Stimulated activated CD4-positive, alpha-beta T cell treated with anti-CD3 and anti-CD28 coated beads, Interleukin-4, amount 100 ng/mL, for 24 hours (primary cell): ENCODE measurements around the gene RAB13.

Source experiments
- DNase-seq: peaks from one replicate; pipeline ENCODE4 v3.0.0-alpha.2; 2020

RAB13 gene

GRCh38 chr1:153977250-153978240, 8.6 kb downstream of the RAB13 start, which contains the start of gene JTB:
Gene JTB, minus strand, starts transcription at chr1:153977674. Its CDS starts 422 bp downstream, at chr1:153977252.
- peak; percentile 88 for DNase-seq

DNA sequence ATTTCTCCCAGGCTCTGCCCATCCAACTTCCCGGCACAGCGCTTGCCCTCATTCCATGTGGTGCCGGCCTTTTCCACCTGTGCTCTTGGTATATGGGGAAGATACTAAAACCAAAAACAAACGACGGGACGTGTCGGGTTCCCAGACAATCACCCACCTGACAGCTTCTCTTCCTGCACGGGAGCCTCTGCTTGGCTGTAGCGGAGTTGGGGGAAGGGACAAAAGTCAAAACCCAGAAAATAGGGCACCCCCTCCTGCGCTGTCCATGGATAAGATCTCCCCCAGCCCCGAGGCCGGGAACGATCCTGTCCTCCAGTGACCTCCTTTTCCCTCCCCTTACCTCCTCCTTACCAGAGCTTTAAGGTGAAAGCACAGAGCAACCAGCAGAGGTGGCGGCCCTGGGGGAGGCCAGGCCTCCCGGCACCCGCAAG, 9.3 kb downstream of the RAB13 start:
- DNase-seq = no peak

- DNase-seq = no peak
Measured at GRCh38 chr1:153973525-153973924, 12.6 kb downstream of the RAB13 start.

- DNase-seq = no peak
Measured at GRCh38 chr1:153973071-153973470, 13.1 kb downstream of the RAB13 start.

GRCh38 chr1:153970346-153970745, 15.8 kb downstream of the RAB13 start:
- no peak for DNase-seq

- DNase-seq = no peak
Measured at GRCh38 chr1:153968972-153969371, 17.2 kb downstream of the RAB13 start.

DNA sequence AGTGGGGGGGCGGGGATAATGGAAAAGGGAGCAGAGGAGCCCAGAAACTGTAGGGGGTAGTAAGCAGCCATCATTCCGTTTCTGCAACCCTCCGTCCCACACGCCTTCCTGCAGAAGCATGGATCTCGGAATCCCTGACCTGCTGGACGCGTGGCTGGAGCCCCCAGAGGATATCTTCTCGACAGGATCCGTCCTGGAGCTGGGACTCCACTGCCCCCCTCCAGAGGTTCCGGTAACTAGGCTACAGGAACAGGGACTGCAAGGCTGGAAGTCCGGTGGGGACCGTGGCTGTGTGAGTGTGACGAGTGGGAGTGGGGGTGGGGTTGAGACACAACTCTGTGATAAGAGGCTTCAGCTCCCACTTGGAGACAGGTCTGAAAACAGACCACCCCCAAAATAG, 17.7 kb downstream of the RAB13 start:
- no peak for DNase-seq

DNA sequence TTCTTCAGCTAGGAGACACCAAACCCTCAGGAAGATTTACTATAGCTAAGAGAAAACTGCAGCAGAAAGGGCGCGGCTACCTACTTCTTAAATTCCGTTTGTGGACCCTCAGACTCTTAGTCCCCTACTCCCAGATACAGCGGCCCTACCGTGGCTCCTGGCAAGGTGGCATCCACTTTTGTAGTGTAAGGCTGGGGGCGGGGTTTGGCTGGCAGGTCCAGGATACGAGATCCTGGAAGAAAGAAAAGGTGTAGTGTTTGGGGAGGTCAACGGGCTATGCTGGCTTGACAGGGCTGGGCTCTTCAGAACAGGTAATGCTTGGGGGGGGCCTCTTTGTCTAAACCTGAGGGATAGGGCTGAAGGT, 18.2 kb downstream of the RAB13 start:
- DNase-seq = no peak

DNA sequence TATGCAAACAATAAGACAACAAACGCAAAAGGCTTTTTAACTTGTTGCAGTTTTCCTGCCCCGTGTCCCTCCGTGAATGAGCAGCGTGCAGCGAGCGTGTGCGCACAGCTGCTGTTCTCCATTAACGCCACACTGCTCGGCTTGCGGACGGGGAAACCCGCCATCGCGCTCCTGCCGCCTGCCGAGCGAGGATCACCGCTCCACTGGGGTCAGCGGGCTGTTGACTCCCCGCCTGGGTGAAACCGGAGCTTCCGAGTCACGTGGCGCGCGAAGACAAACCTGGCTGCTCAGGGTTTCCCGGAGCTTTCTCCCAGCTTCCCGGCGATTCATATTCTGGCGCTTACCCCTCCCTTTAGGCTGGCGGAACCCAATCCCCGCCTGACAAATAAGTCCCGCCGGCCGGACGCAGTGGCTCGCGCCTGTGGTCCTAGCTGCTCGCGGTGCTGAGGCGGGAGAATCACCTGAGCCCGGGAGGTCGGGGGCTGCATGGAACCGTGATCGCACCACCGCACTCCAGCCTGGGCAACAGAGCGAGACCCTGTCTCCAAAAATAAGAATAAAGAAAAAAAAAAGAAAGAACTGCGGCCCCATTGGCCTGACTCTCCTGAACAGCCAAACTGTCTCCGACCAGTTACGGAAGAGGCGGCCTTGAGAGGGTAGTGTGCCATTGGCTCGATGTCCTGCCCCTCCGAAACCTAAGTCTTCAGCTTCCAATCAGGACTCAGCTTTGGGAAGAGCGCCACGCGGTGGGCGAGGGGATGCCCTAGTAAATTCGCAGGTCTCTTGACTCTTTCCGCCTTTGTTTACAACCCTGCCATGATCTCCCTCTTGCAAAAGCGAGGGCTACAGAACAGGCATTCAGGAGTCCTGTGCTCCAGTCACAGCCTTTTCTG, 18.8 kb downstream of the RAB13 start, which contains the start of gene CREB3L4:
Gene CREB3L4, plus strand, starts transcription at position 796 of the 893 bp plus-strand sequence. CDS start 624 bp downstream, outside the sequence.
- DNase-seq = peak; percentile 86

GRCh38 chr1:153963850-153964331, 22.2 kb downstream of the RAB13 start:
- no peak for DNase-seq

GRCh38 chr1:153963030-153963849, 22.9 kb downstream of the RAB13 start, which contains the start of gene SLC39A1:
Gene SLC39A1, minus strand, starts transcription at chr1:153963537. Its CDS starts 822 bp downstream, at chr1:153962715.
- peak; percentile 95 for DNase-seq

- no peak for DNase-seq
Measured at GRCh38 chr1:153962088-153963029, 23.8 kb downstream of the RAB13 start.

DNA sequence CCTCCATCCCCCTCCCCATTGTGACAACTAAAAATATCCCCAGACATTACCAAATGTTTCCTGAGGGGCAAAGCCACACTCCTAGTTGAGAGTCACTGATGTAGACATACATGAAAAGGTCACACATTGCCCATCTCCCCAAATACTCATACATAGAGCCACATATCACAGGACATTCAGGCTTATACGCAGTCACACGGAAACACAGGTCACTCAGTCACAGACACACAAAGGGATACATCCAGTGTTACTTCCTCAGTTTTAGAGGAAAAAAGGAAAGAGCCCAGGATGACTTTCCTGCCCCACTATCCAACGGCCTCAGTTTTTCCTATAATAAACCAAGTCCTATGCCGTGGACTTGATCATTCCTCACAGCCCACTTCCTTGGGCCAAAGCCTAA, 24.7 kb downstream of the RAB13 start:
- DNase-seq = no peak

DNA sequence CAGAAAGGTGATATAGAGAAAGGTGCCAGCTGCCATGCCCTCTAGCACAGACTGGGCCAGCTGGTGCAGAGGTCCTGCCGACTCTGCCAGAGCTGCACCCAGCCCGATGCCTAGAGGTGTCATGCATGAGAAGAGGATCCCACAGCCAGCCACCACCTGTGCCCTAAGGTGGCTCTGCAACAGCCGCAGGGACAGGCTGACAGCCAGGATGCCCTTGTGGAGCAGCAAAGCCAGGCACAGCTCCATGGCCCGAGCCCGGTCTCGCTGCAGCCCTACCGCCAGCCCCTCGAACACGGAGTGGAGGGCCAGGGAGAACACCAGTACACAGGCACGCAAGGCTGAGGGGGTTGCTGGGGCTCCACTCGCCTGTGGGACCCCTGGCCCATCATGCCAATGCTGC, 25.9 kb downstream of the RAB13 start:
- DNase-seq = no peak

DNA sequence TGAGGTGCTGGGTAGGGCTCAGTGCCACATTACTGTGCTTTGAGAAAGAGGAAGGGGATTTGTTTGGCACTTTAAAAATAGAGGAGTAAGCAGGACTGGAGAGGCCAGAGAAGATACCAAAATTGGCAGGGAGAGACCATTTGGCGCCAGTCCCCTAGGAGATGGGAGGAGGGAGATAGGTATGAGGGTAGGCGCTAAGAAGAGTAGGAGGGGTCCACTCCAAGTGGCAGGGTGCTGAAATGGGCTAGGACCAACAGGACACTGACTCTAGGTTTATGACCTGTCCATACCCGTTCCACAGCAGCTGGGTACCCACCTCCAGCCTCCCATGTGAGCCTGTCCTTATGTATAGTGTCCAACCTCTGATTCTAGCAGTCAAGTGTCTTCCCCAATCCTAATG, 26.7 kb downstream of the RAB13 start:
- DNase-seq = no peak

GRCh38 chr1:153958961-153959260, 27.2 kb downstream of the RAB13 start:
- DNase-seq = no peak

DNA sequence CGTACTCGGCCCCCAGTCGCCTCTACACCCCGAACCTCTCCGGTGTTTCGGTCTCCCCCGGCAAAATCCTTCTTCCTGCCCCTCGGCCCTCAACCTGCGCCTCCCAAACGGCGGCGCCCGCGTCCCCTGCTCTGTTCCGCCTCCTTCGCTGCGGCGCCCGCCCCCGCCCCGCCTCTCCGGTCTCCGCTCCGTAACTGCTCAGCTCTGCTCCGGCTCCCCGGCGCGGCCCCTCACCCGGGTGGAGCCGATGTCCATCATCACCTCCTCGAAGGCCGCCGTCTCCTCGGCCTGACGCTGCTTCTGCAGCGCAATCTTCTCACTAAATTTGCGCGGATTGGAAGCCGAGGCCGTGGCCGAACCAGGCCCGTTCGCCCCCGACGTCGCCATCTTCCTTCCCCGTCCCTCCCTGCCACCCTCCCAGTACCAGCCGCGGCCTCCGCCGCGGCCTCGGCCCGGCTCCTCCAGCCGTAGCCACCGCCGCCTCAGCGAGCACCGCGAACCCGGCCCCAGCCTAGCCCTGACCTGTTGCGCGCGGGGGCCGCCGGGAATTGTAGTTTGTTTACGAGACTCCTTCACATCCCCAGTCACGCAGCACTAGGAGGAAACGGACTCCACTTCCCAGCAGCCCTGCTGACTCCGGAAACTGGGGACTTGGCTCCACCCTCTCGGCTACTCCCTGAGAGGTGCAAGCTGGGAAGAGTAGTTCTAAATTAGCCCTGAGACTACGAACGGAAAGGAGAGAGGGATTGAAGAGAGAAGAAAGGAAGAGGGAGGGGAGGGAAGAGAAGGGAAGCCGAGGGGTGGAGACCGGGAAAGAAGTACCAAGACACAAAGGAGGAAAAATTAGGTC, 27.8 kb downstream of the RAB13 start, which contains the start of gene CRTC2:
Gene CRTC2, minus strand, starts transcription at position 502 of the 850 bp plus-strand sequence. Its CDS starts 115 bp downstream, at position 387.
- DNase-seq = peak; percentile 98

DNA sequence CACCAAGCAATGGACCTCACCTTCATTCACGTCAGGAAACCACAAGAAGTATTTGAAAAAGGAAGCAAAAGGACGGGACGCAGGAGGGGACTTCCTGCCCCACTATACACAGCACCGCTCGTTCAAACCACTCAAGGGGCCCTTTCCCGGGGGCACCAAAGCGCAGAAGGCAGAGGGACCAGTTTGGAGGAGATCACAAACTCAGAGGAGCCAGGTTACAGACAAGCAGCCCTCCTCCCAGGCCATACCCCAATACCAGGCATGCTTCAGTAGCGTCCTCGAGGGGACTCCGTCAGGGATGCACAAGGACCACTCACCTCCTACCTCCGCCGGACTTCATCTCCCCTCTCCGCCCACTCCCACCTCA, 28.4 kb downstream of the RAB13 start:
- peak; percentile 49 for DNase-seq

- DNase-seq = no peak
Measured at GRCh38 chr1:153956997-153957715, 29.0 kb downstream of the RAB13 start.
